Tibial artery (tissue), 4 donors: ENCODE data around the gene GRM8.

Experiments used
- DNase-seq, 2 donors: peaks; one replicate each; pipeline ENCODE4 v3.0.0-alpha.2; 2019
- H3K27ac ChIP-seq, 2 donors: fragments of 200-600 bp; sonication (generic) in 1 of 2; 1 replicate in 1 of 2; 2 replicates in 1 of 2; pipeline ENCODE4 v1.5.1; 2018 to 2019; ENCODE audit warnings: mild to moderate bottlenecking in 1 of 2
- H3K27me3 ChIP-seq, 2 donors: fragments of 200-600 bp; sonication (generic) in 1 of 2; one replicate each; pipeline versions ENCODE4 v1.5.1 to v1.6.0; 2016 to 2019
- H3K36me3 ChIP-seq, 3 donors: fragments of 200-600 bp; sonication (generic) in 2 of 3; one replicate each; pipeline ENCODE4 v1.5.1; 2016 to 2019; ENCODE audit warnings: mild to moderate bottlenecking in 2 of 3
- H3K4me1 ChIP-seq, 4 donors: fragments of 200-600 bp; sonication (generic) in 2 of 4; 1 replicate in 3 of 4; 2 replicates in 1 of 4; pipeline ENCODE4 v1.5.1; 2016 to 2019
- H3K4me3 ChIP-seq, 2 donors: fragments of 200-600 bp; sonication (generic) in 1 of 2; 1 replicate in 1 of 2; 2 replicates in 1 of 2; pipeline ENCODE4 v1.5.1; 2018 to 2019; ENCODE audit warnings: mild to moderate bottlenecking in 2 of 2
- H3K9me3 ChIP-seq, 3 donors: fragments of 200-600 bp; sonication (generic) in 1 of 3; one replicate each; pipeline ENCODE4 v1.5.1; 2016 to 2019
- intact Hi-C: fragments of 100-400 bp; cut with DNase I; formaldehyde crosslinking; loops from one replicate; pipeline ENCODE4 v1.15.0; 2023; ENCODE audit warnings: low total_unique reads
- TF ChIP-seq, protein P1 (sequence below), 2 experiments: fragments of 200-600 bp in 1 of 2; fragments of 450-650 bp in 1 of 2; IDR thresholded peaks; one replicate each; pipeline ENCODE4 v1.5.1; 2017 to 2019; ENCODE audit warnings: antibody characterized with exemption in 2 of 2, mild to moderate bottlenecking in 1 of 2, moderate library complexity in 1 of 2

GRM8 gene

DNA sequence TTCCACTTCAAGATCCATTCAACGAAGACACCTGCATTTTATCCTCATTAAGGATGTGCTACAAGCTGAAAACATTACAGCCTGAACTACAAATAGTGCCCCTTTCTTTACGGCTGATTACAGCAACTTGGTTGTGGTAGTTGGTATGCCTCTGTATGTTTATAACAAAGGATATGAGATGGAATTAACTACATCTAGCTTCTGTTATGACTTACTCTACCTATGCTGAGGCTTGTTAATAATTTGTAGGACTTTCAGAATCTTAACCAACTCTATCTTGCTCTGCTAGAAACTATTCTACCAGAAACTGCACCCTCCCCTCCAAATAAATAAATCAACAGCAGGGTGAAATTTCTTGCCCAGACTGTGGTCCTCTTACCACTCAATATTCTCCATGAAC is 448.1 kb downstream of the GRM8 start:
- no peaks in the 10 kb centered on the region for H3K4me1 ChIP-seq
- no peak for DNase-seq
- H3K27me3 ChIP-seq = no peaks in the 10 kb centered on the region
- H3K9me3 ChIP-seq = no peaks in the 10 kb centered on the region
- H3K4me3 ChIP-seq = no peak overlapping the region
- TF ChIP-seq, protein P1, sequence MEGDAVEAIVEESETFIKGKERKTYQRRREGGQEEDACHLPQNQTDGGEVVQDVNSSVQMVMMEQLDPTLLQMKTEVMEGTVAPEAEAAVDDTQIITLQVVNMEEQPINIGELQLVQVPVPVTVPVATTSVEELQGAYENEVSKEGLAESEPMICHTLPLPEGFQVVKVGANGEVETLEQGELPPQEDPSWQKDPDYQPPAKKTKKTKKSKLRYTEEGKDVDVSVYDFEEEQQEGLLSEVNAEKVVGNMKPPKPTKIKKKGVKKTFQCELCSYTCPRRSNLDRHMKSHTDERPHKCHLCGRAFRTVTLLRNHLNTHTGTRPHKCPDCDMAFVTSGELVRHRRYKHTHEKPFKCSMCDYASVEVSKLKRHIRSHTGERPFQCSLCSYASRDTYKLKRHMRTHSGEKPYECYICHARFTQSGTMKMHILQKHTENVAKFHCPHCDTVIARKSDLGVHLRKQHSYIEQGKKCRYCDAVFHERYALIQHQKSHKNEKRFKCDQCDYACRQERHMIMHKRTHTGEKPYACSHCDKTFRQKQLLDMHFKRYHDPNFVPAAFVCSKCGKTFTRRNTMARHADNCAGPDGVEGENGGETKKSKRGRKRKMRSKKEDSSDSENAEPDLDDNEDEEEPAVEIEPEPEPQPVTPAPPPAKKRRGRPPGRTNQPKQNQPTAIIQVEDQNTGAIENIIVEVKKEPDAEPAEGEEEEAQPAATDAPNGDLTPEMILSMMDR (IDR thresholded peaks at IDR 0.05) = no peak
- no peak overlapping the region for H3K27ac ChIP-seq
- H3K36me3 ChIP-seq = no peaks in the 10 kb centered on the region
- intact Hi-C loops = loop anchor here (10.0 kb wide), 1 partner anchor 1410 kb away; no protein-coding TSS in a partner anchor

GRCh38 chr7:126803990-126804389 is 448.8 kb downstream of the GRM8 start:
- Histone ChIP-seq H3K27ac (no peak overlapping the region), H3K4me3 (no peak overlapping the region), H3K27me3 (no peaks in the 10 kb centered on the region), H3K9me3 (no peaks in the 10 kb centered on the region), H3K36me3 (no peaks in the 10 kb centered on the region), H3K4me1 (no peaks in the 10 kb centered on the region)
- TF ChIP-seq, protein P1 (IDR thresholded peaks at IDR 0.05) = no peak
- intact Hi-C loops = loop anchor here (10.0 kb wide), 1 partner anchor 1411 kb away; no protein-coding TSS in a partner anchor
- DNase-seq = no peak

DNA sequence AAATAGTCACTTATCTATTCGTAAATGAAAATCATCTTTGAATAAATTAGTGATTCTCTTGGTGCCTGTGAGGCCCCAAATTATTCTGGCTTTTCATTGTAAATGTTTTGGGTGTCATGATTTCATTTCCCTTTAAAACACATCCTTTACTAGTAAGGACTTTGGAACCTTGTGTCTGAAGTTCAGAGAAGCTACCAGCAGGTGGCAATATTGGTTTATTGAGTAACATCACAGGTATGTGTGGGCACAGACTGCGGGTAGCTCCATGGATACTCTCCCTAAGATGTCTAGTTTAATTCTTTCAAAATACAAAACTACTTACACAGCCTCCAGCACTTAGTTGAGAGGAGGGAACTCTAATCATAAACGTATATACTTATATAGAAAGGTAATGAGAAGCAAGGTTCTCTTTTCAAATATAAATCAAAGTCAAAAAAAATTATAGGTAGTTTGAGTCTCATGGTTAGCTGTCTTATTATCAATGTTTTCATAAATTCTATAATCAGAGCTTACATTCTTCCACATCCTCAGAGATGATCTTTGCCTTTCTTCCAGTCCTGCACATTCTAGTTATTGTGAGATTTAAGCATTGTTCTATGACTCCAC is 449.6 kb downstream of the GRM8 start:
- Histone ChIP-seq H3K4me1 (no peaks in the 10 kb centered on the region), H3K4me3 (no peak overlapping the region), H3K9me3 (no peaks in the 10 kb centered on the region), H3K27ac (no peak overlapping the region), H3K27me3 (no peaks in the 10 kb centered on the region), H3K36me3 (no peaks in the 10 kb centered on the region)
- intact Hi-C loops = loop anchor here (10.0 kb wide), 1 partner anchor 1412 kb away; no protein-coding TSS in a partner anchor
- TF ChIP-seq, protein P1 (IDR thresholded peaks at IDR 0.05) = peak; percentile 30 to 31
- no peak for DNase-seq

DNA sequence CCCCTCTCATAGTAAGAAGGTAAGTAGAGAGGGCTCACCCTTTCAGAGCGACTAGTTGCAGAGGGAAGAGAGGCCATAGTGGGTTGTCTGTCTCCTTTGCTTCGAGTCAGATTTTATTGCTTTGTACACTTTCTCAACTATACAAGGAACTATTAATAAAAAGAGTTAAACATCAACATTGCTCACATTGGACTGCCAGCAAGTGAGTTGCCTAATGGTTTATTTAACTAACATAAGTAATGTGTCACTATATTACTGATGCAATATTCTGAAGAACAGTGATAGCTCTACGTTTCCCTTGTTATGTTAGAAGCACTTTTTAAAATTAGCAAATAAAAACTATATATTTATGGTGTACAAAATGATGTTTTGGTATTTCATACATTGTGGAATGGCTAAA is 451.0 kb downstream of the GRM8 start:
- Histone ChIP-seq H3K27me3 (no peaks in the 10 kb centered on the region), H3K9me3 (no peaks in the 10 kb centered on the region), H3K36me3 (no peaks in the 10 kb centered on the region), H3K4me1 (no peaks in the 10 kb centered on the region), H3K27ac (no peak overlapping the region), H3K4me3 (no peak overlapping the region)
- intact Hi-C loops = loop anchor here (10.0 kb wide), 1 partner anchor 1413 kb away; no protein-coding TSS in a partner anchor
- TF ChIP-seq, protein P1 (IDR thresholded peaks at IDR 0.05) = no peak
- DNase-seq = no peak

GRCh38 chr7:126799541-126799940 is 453.2 kb downstream of the GRM8 start:
- intact Hi-C loops = no loop called here
- Histone ChIP-seq H3K27me3 (no peaks in the 10 kb centered on the region), H3K27ac (no peak overlapping the region), H3K4me1 (no peaks in the 10 kb centered on the region), H3K9me3 (no peaks in the 10 kb centered on the region), H3K4me3 (no peak overlapping the region), H3K36me3 (no peaks in the 10 kb centered on the region)
- DNase-seq = no peak
- TF ChIP-seq, protein P1 (IDR thresholded peaks at IDR 0.05) = no peak
